Adipose tissue (tissue), 3 donors: Measurements from ENCODE around the gene CFB. TPM values are rescaled to one million over a fixed set of nuclear protein-coding genes. Genes with fewer than 3 reads are reported as not detected.
"Not testable (repeated sequence)": the region's sequence is repeated elsewhere in the genome, so short reads cannot be mapped to it uniquely, and the experiment has no call there.

Source experiments
- H3K27ac ChIP-seq: one replicate; pipeline ENCODE4 v1.5.1; 2013; ENCODE audit warnings: low read depth, low read length
- WGBS, 3 donors: extraction: QIAGEN DNeasy Blood & Tissue Kit; methylation state at CpG; one replicate each; pipeline ENCODE4 v1.1.7; 2013; 5-methylcytosine and 5-hydroxymethylcytosine counted together
- polyA plus RNA-seq, 3 donors: library from polyadenylated mRNA; stranded (reverse); fragments of 200-250 nt; gene quantifications; one replicate each; pipeline ENCODE4 v1.2.3, GENCODE V29; 2013
- donor health status: healthy with polysubstance abuse.
- donor health status: Bipolar disorder and iron deficiency.
- donor health status: healthy.

The CFB gene
- polyA plus RNA-seq, 3 donors: 23.8 to 211 (median 49.8) TPM

DNA sequence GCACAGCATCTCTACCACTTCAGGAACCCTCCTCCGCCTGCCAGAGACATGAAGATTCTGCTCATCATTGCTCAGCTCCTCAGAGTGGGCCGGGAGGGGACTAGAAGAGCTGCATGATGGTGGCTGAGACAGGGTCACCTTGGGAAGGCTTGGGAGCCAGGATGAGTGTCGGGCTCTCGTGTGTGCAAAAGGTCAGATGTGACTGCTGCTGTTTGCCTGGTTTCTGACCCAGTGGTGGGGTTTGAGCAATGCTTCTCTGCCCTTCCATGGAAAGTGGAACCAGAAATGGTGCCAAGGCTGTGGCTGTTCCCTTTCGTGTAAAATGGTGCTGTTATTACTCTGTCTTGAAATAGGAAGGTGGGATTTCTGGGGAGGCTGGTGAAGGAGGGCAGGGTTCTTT lies 35.1 kb downstream of the CFB start:
- no CpG with 5 or more reads among the region's 5 CpGs for WGBS, 3 donors
- not testable (repeated sequence) for H3K27ac ChIP-seq

DNA sequence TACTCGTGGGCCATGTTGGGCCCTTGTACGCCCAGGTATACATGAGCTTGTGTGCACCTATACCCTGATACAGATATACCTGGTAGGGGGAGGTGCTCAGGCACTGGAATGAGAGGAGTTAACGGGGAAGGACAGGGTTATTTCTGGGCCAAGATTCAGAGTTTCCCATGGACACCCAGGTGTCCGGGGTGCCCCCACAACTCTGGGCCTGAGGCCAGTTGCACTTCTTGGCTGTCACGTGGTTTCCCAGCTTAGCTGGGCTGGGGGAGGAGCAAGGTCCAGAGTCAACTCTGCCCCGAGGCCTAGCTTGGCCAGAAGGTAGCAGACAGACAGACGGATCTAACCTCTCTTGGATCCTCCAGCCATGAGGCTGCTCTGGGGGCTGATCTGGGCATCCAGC lies 35.8 kb downstream of the CFB start, which contains the start of gene C4A:
TSS of gene C4A (plus strand) at position 314 of the 400 bp plus-strand sequence. CDS start at position 365, 51 bp downstream.
- not testable (repeated sequence) for H3K27ac ChIP-seq
- no CpG with 5 or more reads among the region's 7 CpGs for WGBS, 3 donors

DNA sequence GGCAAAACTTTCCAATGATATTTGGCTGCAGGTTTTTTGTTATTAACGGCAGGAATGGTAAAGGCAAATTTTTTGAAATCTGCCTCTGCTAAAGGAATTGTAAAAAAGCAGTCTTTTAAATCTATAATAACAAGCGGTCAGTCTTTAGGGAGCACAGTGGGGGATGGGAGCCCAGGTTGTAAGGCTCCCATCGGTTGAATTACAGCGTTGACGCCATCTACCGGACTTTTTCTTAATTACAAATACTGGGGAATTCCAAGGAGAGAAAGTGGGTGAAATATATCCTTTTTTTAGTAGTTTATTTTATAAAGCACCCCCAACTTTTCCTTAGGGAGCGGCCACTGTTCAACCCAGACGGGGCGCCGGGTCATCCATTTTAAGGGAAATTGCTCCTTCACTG lies 43.5 kb downstream of the CFB start:
- no CpG with 5 or more reads among the region's 10 CpGs for WGBS, 3 donors
- H3K27ac ChIP-seq: not testable (repeated sequence)

DNA sequence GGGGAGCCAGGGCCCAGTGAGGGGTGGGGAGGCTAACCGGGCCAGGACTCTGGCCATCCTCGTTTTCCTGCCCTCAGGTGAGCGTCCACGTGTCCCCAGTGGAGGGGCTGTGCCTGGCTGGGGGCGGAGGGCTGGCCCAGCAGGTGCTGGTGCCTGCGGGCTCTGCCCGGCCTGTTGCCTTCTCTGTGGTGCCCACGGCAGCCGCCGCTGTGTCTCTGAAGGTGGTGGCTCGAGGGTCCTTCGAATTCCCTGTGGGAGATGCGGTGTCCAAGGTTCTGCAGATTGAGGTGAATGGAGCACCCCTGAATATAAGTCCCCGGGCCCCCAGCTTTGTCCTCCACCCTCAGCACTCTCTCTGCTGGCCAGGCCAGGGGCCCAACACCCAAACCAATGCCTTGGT lies 48.5 kb downstream of the CFB start:
- 92 to 100% (median 96%) methylated on average over 6 to 8 of the region's 14 CpGs for WGBS, 3 donors

DNA sequence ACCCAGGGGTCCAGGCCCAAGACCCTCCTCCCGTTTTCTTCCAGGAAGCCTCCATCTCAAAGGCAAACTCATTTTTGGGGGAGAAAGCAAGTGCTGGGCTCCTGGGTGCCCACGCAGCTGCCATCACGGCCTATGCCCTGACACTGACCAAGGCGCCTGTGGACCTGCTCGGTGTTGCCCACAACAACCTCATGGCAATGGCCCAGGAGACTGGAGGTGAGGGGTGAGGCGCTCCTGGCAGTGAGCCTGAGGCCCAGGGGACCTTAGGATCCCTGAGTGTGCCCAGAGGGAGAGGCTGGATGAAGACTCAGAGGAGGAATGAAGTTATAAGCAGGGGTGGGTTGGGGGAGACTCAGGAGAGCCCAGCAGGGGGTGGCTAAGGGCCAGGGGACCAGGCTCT lies 50.5 kb downstream of the CFB start:
- H3K27ac ChIP-seq: not testable (repeated sequence)
- 85 to 97% (median 88%) methylated on average over 5 to 6 of the region's 6 CpGs for WGBS, 3 donors

More for the DNA sequence above, 48.5 kb downstream of the CFB start:
- H3K27ac ChIP-seq: not testable (repeated sequence)

Other genes with a start within 250 kb of the CFB start
- gene ABHD16A, start 242.8 kb upstream of the CFB start, polyA plus RNA-seq: 10 to 100 TPM; 28.5 to 39.8 (median 30.5) TPM
- under 1 TPM in 1 of 3 donors, not detected in 2; 0.45 TPM for gene LY6G6F, start 239.2 kb upstream of the CFB start, polyA plus RNA-seq
- gene LY6G6D, start 230.7 kb upstream of the CFB start, polyA plus RNA-seq: not detected
- under 1 TPM in 1 of 3 donors, not detected in 2; 0.16 TPM for gene LY6G6C, start 224.3 kb upstream of the CFB start, polyA plus RNA-seq
- gene MPIG6B, start 222.7 kb upstream of the CFB start, polyA plus RNA-seq: under 1 TPM in 2 of 3 donors, not detected in 1; 0.06 to 0.22 TPM
- gene DDAH2, start 216.8 kb upstream of the CFB start, polyA plus RNA-seq: 100 to 1,000 TPM in 2 of 3 donors, 10 to 100 TPM in 1; 21.9 to 213 (median 122) TPM
- gene CLIC1, start 209.6 kb upstream of the CFB start, polyA plus RNA-seq: 100 to 1,000 TPM; 140 to 335 (median 301) TPM
- gene MSH5, start 206.1 kb upstream of the CFB start, polyA plus RNA-seq: 1 to 10 TPM; 2.4 to 4.4 (median 3.9) TPM
- gene SAPCD1, start 183.4 kb upstream of the CFB start, polyA plus RNA-seq: 1 to 10 TPM in 1 of 3 donors, under 1 TPM in 1, not detected in 1; 0.51 to 1.4 TPM
- 1 to 10 TPM in 1 of 3 donors, under 1 TPM in 1, not detected in 1; 0.61 to 2.1 TPM for gene VWA7, start 168.8 kb upstream of the CFB start, polyA plus RNA-seq
- 10 to 100 TPM; 24.2 to 38.6 (median 29.1) TPM for gene VARS1, start 150.3 kb upstream of the CFB start, polyA plus RNA-seq
- 10 to 100 TPM; 29.7 to 55.0 (median 38.1) TPM for gene LSM2, start 139.1 kb upstream of the CFB start, polyA plus RNA-seq
- gene HSPA1L, start 130.8 kb upstream of the CFB start, polyA plus RNA-seq: 1 to 10 TPM in 1 of 3 donors, under 1 TPM in 2; 0.59 to 1.0 (median 0.80) TPM
- gene HSPA1A, start 130.6 kb upstream of the CFB start, polyA plus RNA-seq: 100 to 1,000 TPM in 1 of 3 donors, 10 to 100 TPM in 2; 32.5 to 514 (median 76.3) TPM
- 100 to 1,000 TPM in 1 of 3 donors, 10 to 100 TPM in 2; 40.9 to 501 (median 47.1) TPM for gene HSPA1B, start 118.4 kb upstream of the CFB start, polyA plus RNA-seq
- 10 to 100 TPM; 26.2 to 33.8 (median 31.5) TPM for gene NEU1, start 83.3 kb upstream of the CFB start, polyA plus RNA-seq
- 1 to 10 TPM; 1.3 to 8.1 (median 6.2) TPM for gene SLC44A4, start 67.1 kb upstream of the CFB start, polyA plus RNA-seq
- gene EHMT2, start 48.4 kb upstream of the CFB start, polyA plus RNA-seq: 10 to 100 TPM; 20.1 to 35.8 (median 23.0) TPM
- 1 to 10 TPM; 1.7 to 5.2 (median 2.2) TPM for gene ZBTB12, start 44.0 kb upstream of the CFB start, polyA plus RNA-seq
- 10 to 100 TPM in 2 of 3 donors, 1 to 10 TPM in 1; 1.6 to 20.4 (median 18.2) TPM for gene C2, start 18.4 kb upstream of the CFB start, polyA plus RNA-seq
- gene NELFE, start 12.9 kb downstream of the CFB start, polyA plus RNA-seq: 10 to 100 TPM; 38.8 to 60.8 (median 53.2) TPM
- gene SKIC2, start 13.1 kb downstream of the CFB start, polyA plus RNA-seq: 10 to 100 TPM; 28.7 to 62.6 (median 59.6) TPM
- gene DXO, start 26.0 kb downstream of the CFB start, polyA plus RNA-seq: 10 to 100 TPM; 10.4 to 20.8 (median 15.8) TPM
- 100 to 1,000 TPM in 2 of 3 donors, 10 to 100 TPM in 1; 20.8 to 180 (median 112) TPM for gene C4A, start 36.0 kb downstream of the CFB start, polyA plus RNA-seq
- gene C4B, start 68.7 kb downstream of the CFB start, polyA plus RNA-seq: 100 to 1,000 TPM in 1 of 3 donors, 10 to 100 TPM in 2; 22.4 to 207 (median 93.8) TPM
- gene CYP21A2, start 92.3 kb downstream of the CFB start, polyA plus RNA-seq: 1 to 10 TPM in 2 of 3 donors, under 1 TPM in 1; 0.71 to 2.1 (median 1.4) TPM
- 10 to 100 TPM in 2 of 3 donors, 1 to 10 TPM in 1; 5.3 to 65.0 (median 47.4) TPM for gene TNXB, start 163.2 kb downstream of the CFB start, polyA plus RNA-seq
- gene ATF6B, start 182.2 kb downstream of the CFB start, polyA plus RNA-seq: 10 to 100 TPM; 36.8 to 53.4 (median 38.2) TPM
- gene FKBPL, start 184.2 kb downstream of the CFB start, polyA plus RNA-seq: 1 to 10 TPM; 3.3 to 5.0 (median 4.3) TPM
- gene PRRT1, start 205.8 kb downstream of the CFB start, polyA plus RNA-seq: 1 to 10 TPM in 2 of 3 donors, under 1 TPM in 1; 0.70 to 5.6 (median 1.4) TPM
- gene PPT2, start 208.0 kb downstream of the CFB start, polyA plus RNA-seq: 10 to 100 TPM in 2 of 3 donors, 1 to 10 TPM in 1; 6.3 to 18.5 (median 13.2) TPM
- 10 to 100 TPM in 2 of 3 donors, 1 to 10 TPM in 1; 5.3 to 49.7 (median 12.4) TPM for gene EGFL8, start 218.5 kb downstream of the CFB start, polyA plus RNA-seq
- gene AGPAT1, start 230.0 kb downstream of the CFB start, polyA plus RNA-seq: 10 to 100 TPM; 19.9 to 56.3 (median 43.1) TPM
- 10 to 100 TPM; 37.7 to 82.3 (median 49.6) TPM for gene RNF5, start 232.3 kb downstream of the CFB start, polyA plus RNA-seq
- gene AGER, start 238.2 kb downstream of the CFB start, polyA plus RNA-seq: 1 to 10 TPM; 2.6 to 3.3 (median 3.1) TPM
- 10 to 100 TPM; 19.0 to 60.2 (median 33.5) TPM for gene PBX2, start 244.1 kb downstream of the CFB start, polyA plus RNA-seq
- 10 to 100 TPM in 2 of 3 donors, 1 to 10 TPM in 1; 3.9 to 71.0 (median 27.7) TPM for gene GPSM3, start 246.5 kb downstream of the CFB start, polyA plus RNA-seq